HTR-8/SVneo (cell line): Measurements from ENCODE around the gene CAPN5.

Experiments used
- DNase-seq: peaks from one replicate; pipeline ENCODE4 v3.0.0; 2011; ENCODE audit warnings: low spot score, mixed read lengths; ENCODE audit not compliant: insufficient read length
- FAIRE-seq: peaks from 2 replicates; lab custom pipeline; 2011; peaks lifted over from hg19 to GRCh38; lab: Jason Lieb, UNC

Gene CAPN5

GRCh38 chr11:77126861-77127234 lies 60.1 kb downstream of the CAPN5 start:
- FAIRE-seq, result no peak

DNA sequence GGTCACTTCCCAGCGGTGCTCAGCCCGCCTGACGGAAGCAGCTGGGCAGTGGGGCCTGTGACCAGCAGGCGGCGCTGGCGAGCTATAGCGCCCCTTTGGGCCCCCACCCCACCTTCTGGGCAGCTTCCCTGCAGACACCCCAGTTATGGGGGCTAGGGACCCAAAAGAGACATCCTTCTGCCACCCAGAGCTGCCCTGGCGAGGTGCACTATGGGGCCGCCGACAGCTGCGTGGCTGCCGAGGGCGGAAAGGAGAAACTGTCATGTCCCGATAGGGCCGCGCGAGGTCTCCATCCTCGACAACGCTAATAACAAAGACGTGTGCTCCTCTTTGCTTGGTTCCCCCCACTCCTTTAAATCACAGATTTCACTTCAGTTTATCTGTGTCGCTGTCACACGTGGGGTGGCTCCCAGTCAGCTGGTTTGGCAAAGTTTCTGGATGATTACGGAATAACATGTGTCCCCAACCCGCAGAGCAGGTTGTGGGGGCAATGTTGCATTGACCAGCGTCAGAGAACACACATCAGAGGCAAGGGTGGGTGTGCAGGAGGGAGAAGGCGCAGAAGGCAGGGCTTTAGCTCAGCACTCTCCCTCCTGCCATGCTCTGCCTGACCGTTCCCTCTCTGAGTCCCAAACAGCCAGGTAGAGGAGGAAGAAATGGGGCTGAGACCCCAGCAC lies 60.6 kb downstream of the CAPN5 start:
- FAIRE-seq (peak; percentile 94), DNase-seq (peak; percentile 75)

More at GRCh38 chr11:77126861-77127234, 60.1 kb downstream of the CAPN5 start:
- no peak for DNase-seq

DNA sequence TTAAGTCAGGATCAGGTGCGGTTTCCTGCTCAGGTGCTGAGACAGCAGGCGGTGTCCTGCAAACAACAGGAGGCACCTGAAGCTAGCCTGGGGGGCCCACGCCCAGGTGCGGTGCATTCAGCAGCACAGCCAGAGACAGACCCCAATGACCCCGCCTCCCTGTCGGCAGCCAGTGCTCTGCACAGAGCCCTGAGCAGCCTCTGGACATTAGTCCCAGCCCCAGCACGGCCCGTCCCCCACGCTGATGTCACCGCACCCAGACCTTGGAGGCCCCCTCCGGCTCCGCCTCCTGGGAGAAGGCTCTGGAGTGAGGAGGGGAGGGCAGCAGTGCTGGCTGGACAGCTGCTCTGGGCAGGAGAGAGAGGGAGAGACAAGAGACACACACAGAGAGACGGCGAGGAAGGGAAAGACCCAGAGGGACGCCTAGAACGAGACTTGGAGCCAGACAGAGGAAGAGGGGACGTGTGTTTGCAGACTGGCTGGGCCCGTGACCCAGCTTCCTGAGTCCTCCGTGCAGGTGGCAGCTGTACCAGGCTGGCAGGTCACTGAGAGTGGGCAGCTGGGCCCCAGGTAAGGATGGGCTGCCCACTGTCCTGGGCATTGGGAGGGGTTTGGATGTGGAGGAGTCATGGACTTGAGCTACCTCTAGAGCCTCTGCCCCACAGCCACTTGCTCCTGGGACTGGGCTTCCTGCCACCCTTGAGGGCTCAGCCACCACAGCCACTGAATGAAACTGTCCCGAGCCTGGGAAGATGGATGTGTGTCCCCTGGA lies 61.3 kb downstream of the CAPN5 start, which contains the start of gene MYO7A:
MYO7A (plus strand) TSS at position 327 of the 772 bp plus-strand sequence. CDS start 2,389 bp downstream, outside the sequence.
- FAIRE-seq (peak; percentile 89), DNase-seq (peak; percentile 52)

- no peak for DNase-seq
- peak; percentile 20 for FAIRE-seq
These were observed 62.5 kb downstream of the CAPN5 start for GRCh38 chr11:77129069-77129841.

GRCh38 chr11:77129842-77130756 lies 63.3 kb downstream of the CAPN5 start:
- DNase-seq, result no peak
- FAIRE-seq, result no peak

DNA sequence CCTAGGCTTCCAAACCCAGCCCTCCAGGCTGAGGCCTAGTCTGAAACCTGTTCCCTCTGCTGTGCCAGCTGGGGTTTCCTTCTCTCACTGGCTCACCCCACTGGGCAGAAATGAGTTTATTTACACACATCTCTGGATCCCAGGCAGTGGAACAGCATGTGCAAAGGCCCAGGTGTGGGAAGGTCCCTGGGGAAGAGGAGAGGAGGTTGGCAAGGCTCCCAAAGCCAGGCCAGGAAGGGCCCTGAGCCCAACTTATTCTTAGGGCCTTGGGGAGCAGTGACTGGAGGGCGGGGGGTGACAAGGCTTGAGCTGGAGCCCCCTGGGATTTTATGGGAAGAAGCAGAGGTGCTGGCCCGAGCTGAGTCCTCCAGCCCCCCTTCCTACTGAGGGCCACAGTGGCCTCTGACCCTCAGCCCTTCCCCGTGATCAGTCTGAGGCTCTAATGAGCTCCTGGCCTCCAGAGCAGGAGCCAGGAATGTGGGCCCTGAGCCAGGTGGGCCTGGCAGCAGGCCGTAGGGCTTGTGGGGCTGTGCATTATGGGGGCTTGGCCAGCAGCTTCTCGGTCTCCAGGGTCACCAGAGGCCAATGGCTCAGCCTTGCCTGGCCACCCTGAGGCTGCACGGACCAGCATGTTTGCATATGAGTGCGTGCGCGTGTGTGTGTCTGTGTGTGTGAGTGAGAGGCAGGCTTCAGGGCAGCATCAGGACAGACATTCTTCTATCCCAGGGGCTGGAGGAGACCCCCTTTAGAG lies 64.2 kb downstream of the CAPN5 start:
- peak; percentile 57 for FAIRE-seq
- DNase-seq, result peak; percentile 88

- no peak for DNase-seq
These were observed 64.8 kb downstream of the CAPN5 start for GRCh38 chr11:77131560-77131959.

DNA sequence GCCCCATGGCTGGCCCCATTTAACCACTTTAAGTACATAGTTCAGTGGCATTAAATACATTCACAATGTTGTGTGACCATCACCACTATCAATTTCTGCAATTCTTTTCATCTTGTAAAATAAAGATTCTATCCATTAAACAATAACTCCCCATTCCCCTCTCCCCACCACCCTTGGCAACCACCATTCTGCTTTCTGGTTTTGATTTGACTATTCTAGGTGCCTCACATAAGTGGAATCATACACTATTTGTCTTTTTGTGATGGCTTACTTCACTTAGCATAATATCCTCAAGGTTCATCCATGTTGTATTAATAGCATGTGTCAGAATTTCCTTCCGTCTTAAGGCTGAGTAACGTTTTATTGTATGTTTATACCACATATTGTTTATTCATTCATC lies 68.3 kb downstream of the CAPN5 start:
- DNase-seq (no peak), FAIRE-seq (no peak)

More at GRCh38 chr11:77131560-77131959, 64.8 kb downstream of the CAPN5 start:
- FAIRE-seq, result no peak

- FAIRE-seq (peak; percentile 13), DNase-seq (peak; percentile 53)
These were observed 69.3 kb downstream of the CAPN5 start for GRCh38 chr11:77136074-77136473.

DNA sequence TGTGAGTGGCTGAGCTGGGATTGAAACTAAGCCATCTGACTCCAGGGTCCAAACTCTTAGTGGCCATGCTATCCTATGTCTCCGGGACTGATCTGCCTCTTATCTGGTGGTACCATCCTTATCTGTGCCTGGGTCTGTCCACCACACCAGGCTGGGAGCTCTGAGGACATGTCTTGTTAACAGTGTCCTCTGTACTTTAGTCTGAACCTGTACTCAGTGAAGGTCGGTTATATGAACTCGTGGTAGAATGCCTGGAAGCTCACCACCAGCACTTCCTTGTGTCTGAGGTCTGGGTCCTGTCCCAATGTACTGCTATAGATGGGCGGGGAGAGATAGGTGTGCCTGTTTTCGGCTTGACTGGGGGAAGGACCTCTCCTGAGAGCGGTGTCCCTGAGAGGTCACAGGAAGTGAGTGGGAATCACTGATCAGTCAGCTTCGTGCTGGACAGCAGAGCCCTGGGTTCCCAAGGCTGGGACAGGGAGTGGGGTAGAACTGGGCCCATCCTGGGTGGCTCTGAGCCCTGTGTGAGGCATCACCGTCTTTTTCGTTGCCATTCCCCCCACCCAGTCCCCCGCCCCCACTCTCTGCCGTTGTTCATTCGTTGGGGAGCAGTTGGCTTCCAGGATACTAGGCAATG lies 70.1 kb downstream of the CAPN5 start:
- DNase-seq (no peak), FAIRE-seq (no peak)

DNA sequence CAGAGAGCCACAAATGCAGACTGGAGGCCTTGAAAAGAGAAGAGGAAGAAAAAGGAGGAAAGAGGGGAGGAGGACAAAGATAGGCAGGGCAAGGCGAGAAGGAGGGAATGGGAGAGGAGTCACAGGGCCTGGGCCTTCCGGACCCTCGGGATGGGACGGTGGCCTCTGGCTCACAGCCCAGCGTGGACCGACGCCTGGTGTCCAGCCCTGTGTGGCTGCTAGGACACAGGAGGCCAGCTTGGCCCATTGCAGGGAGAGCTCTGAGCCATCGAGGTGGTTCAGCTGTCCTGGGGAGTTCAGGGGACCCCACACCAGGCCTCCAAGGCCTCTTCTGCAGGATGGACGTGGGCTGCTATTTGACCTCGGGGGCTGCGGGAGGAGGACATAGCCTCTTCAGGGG lies 70.7 kb downstream of the CAPN5 start:
- no peak for DNase-seq
- FAIRE-seq, result no peak

DNA sequence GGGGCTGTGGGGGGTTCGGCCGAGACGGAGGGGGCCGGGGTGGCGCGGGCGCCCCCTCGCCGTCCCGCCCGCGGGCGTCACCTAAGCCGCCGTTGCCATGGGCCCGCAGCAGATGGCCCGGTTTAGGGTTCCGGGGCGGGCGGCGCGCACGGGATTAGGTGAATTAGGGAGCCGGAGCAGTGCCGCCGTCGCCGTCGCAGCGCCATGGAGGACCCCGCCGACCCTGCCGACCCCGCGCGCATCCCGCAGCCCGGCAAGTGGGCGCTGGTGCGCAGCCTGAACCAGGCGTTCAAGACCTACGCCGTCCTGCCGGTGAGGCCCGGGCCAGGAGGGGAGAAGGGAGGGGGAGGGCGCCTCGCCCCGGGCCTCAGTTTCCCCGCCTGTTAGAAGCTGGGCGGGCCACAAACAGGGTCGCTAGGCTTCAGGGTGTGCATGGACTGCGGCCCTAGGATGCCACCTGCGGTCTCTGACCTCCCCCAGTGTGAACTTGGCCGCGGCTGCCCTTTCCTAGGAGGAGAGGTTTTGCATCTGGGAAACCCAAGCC lies 71.4 kb downstream of the CAPN5 start:
- no peak for FAIRE-seq
- DNase-seq, result no peak

DNA sequence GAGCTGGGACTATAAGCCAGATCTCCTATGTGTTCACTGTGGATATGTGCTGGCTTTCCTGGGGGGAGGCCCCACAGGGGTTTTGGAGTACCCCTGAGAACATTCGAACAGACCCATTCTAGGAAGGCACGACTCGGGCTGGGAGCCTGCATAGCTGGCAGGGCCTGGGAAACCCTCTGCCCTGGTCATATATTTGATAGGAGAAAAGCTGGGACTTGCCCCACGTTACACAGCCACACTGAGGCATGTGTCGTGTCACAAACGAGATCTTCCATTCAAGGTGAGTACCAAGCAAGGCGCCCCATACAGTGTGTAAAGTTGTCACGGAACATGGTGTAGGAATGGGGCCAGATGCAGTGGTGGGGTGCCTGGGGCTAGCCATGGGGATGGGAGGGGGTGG lies 72.4 kb downstream of the CAPN5 start:
- peak; percentile 83 for FAIRE-seq

GRCh38 chr11:77140231-77140851 lies 73.6 kb downstream of the CAPN5 start:
- peak; percentile 56 for DNase-seq
- FAIRE-seq, result peak; percentile 62

More for the DNA sequence above, 72.4 kb downstream of the CAPN5 start:
- DNase-seq, result no peak

- peak; percentile 87 for FAIRE-seq
- DNase-seq, result no peak
These were observed 74.3 kb downstream of the CAPN5 start for GRCh38 chr11:77141034-77141433.

DNA sequence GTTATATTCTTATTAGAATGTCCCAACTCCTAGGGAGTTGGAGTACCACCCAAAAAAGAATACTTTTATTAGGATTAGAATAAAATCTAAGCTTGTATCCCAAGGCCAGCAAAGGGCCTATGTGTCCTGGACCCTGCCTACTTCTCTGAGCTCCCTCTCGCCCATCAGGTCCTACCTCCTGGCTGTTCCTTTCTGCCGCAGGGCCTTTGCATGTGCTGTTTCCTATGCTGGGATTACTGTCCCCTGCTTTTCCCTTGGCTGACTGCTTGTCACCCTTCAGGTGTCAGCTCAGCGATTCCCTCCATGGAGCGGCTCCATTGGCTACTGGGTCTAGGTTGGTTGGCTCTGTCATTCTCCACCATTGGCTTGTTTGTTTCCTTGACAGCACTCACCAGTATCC lies 74.7 kb downstream of the CAPN5 start:
- FAIRE-seq (no peak), DNase-seq (no peak)

DNA sequence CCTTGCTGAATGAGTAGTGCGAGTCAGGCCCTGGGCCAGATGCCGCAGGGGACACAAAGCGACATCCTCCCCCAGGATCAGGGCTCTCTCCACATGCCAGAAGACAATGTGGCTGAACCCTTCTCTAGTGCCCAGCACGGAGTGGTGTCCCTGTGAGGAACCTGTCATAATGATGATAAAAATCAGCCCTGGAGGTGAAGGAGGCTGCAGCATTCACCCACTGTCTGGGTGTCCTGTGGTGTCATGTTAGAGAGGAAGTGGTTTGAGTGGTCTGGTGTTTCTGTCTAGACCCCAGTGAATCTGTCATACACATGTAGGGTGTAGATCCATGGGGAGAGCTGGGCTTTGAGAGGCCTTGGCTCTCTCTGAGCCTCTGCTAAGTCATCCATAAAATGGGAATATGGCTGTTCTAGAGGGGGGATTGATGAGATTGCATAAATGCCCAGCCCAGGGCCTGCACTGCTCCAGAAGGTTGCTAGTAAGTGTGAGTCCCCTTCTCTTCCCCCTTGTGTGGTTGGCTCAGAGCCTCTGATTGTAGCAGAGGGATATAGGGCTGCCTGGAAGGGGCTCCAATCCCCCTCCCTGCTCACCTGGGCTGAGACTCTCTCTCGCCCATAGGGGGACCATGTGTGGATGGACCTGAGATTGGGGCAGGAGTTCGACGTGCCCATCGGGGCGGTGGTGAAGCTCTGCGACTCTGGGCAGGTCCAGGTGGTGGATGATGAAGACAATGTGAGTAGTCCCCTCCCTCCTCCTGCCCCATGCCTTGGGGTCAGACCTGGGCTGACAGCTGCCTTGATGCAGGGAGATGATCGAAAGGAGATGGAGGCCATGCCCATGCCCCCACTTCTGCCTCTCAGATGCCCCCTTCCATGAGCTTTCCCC lies 75.6 kb downstream of the CAPN5 start:
- DNase-seq (no peak), FAIRE-seq (peak; percentile 38)
